Stimulated activated CD8-positive, alpha-beta memory T cell treated with anti-CD3 and anti-CD28 coated beads, Interleukin-15, amount 100 ng/mL, for 4 hours (primary cell): ENCODE measurements around the gene TLCD2.
"Not testable (repeated sequence)": the region's sequence is repeated elsewhere in the genome, so short reads cannot be mapped to it uniquely, and the experiment has no call there.

Experiments used
- DNase-seq, 2 donors: peaks; one replicate each; pipeline ENCODE4 v3.0.0-alpha.2; 2020; ENCODE audit warnings: low read depth in 2 of 2

TLCD2 gene

GRCh38 chr17:1716076-1716911 is 6.1 kb upstream of the TLCD2 start:
- DNase-seq, result peak; percentile 100

- no peak for DNase-seq
Measured at GRCh38 chr17:1715803-1716075, 5.6 kb upstream of the TLCD2 start.

GRCh38 chr17:1714980-1715802 is 5.0 kb upstream of the TLCD2 start:
- DNase-seq, result no peak

- no peak for DNase-seq
Measured at GRCh38 chr17:1714427-1714979, 4.3 kb upstream of the TLCD2 start.

- DNase-seq, result no peak
Measured at GRCh38 chr17:1713878-1714426, 3.8 kb upstream of the TLCD2 start.

- DNase-seq, result no peak
Measured at GRCh38 chr17:1713160-1713877, 3.1 kb upstream of the TLCD2 start.

- no peak for DNase-seq
Measured at GRCh38 chr17:1712271-1712670, 2.1 kb upstream of the TLCD2 start.

GRCh38 chr17:1711804-1712203 is 1.6 kb upstream of the TLCD2 start:
- no peak for DNase-seq

- DNase-seq, result no peak
Measured at GRCh38 chr17:1710807-1711553, 803 bp upstream of the TLCD2 start.

GRCh38 chr17:1709403-1709951 is 700 bp downstream of the TLCD2 start:
- DNase-seq, result no peak

- DNase-seq, result not testable (repeated sequence)
Measured at GRCh38 chr17:1708791-1709346, 1.3 kb downstream of the TLCD2 start.

GRCh38 chr17:1707107-1707506 is 3.1 kb downstream of the TLCD2 start:
- no peak for DNase-seq

GRCh38 chr17:1705004-1705403 is 5.2 kb downstream of the TLCD2 start:
- no peak for DNase-seq

- DNase-seq, result no peak
Measured at GRCh38 chr17:1703063-1703462, 7.1 kb downstream of the TLCD2 start.

- DNase-seq, result not testable (repeated sequence)
Measured at GRCh38 chr17:1699891-1700290, 10.3 kb downstream of the TLCD2 start.

- no peak for DNase-seq
Measured at GRCh38 chr17:1697681-1698080, 12.5 kb downstream of the TLCD2 start.

- no peak for DNase-seq
Measured at GRCh38 chr17:1695365-1695764, 14.8 kb downstream of the TLCD2 start.

GRCh38 chr17:1693339-1693738 is 16.8 kb downstream of the TLCD2 start:
- no peak for DNase-seq

- DNase-seq, result no peak
Measured at GRCh38 chr17:1690544-1691221, 19.5 kb downstream of the TLCD2 start.

- not testable (repeated sequence) for DNase-seq
Measured at GRCh38 chr17:1688405-1688804, 21.8 kb downstream of the TLCD2 start.
